Activated T-helper 1 cell treated with anti-CD3 and anti-CD28 coated beads, Interleukin-12 subunit alpha, Interleukin-12 subunit beta, Interleukin-2, Interleukin-4 antibody, amounts not matched to agents 30 ng/mL and 10 ng/mL and 1 ng/mL, durations not matched to agents 14 hours and 24 hours and 36 hours (primary cell): ENCODE results near the gene CSTPP1. TPM values are rescaled to one million over a fixed set of nuclear protein-coding genes. Genes with fewer than 3 reads are reported as not detected.

Source experiments
- DNase-seq: peaks from one replicate; pipeline ENCODE4 v3.0.0; 2021; ENCODE audit warnings: low spot score
- H3K27ac Mint-ChIP-seq: one replicate; pipeline ENCODE4 v1.8.0; 2021; ENCODE audit warnings: mild to moderate bottlenecking, mixed read lengths
- H3K27me3 Mint-ChIP-seq: one replicate; pipeline ENCODE4 v1.8.0; 2022; ENCODE audit warnings: mild to moderate bottlenecking, moderate library complexity, mixed read lengths; ENCODE audit not compliant: insufficient read depth
- H3K36me3 Mint-ChIP-seq: one replicate; pipeline ENCODE4 v1.8.0; 2021; ENCODE audit warnings: low read depth, mixed read lengths
- H3K4me1 Mint-ChIP-seq: one replicate; pipeline ENCODE4 v1.8.0; 2021; ENCODE audit warnings: low read depth, mixed read lengths
- H3K4me3 Mint-ChIP-seq: one replicate; pipeline ENCODE4 v1.8.0; 2021; ENCODE audit warnings: mild to moderate bottlenecking, moderate library complexity, mixed read lengths
- H3K9me3 Mint-ChIP-seq: one replicate; pipeline ENCODE4 v1.8.0; 2021; ENCODE audit warnings: mixed read lengths
- intact Hi-C: fragments of 100-400 bp; cut with micrococcal nuclease; formaldehyde crosslinking; loops from one replicate; pipeline ENCODE4 v1.15.1; 2024
- total RNA-seq: library from RNA; stranded (reverse); gene quantifications from 2 replicates; pipeline ENCODE4 v1.2.3, GENCODE V29; 2022

Gene CSTPP1
- total RNA-seq, 1 donor from 2014 or later = 16.7 TPM

DNA sequence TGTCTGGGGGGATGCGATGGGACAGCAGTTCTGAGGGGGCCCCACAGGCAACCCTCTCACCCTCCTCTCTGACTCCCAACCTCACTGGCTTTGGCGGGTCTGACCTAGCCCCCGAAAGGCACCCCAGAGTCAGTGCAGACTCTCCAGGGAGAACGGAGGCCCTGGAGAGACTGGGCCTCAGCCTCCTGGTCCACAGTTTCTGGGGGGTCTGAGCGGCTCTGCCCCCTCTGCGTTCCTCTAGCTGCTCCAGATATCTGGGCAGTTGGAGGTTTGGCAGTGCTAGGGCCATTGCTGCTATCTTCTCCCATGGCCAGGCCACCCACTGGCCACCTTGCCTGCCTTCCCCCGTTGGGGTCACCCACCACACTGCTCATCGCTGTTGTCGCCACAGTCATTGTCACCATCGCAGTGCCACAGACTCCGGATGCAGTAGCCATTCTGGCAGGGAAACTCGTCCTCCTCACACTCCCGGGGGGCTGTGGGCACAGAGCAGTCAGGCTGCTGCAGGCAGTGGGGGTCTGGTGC, 37.0 kb upstream of the CSTPP1 start:
- H3K9me3 Mint-ChIP-seq = no peaks in the 10 kb centered on the region

GRCh38 chr11:46900091-46900746, 36.3 kb upstream of the CSTPP1 start:
- H3K4me1 Mint-ChIP-seq = no peaks in the 10 kb centered on the region
- no peaks in the 10 kb centered on the region for H3K9me3 Mint-ChIP-seq
- no peak for DNase-seq
- H3K4me3 Mint-ChIP-seq = no peak overlapping the region
- intact Hi-C loops = no loop called here
- no peaks in the 10 kb centered on the region for H3K36me3 Mint-ChIP-seq
- no peak overlapping the region for H3K27ac Mint-ChIP-seq
- no peaks in the 10 kb centered on the region for H3K27me3 Mint-ChIP-seq

More for the DNA sequence above, 37.0 kb upstream of the CSTPP1 start:
- Mint-ChIP-seq H3K4me3 (no peak overlapping the region), H3K36me3 (no peaks in the 10 kb centered on the region), H3K27me3 (no peaks in the 10 kb centered on the region), H3K27ac (no peak overlapping the region), H3K4me1 (no peaks in the 10 kb centered on the region)
- intact Hi-C loops = no loop called here
- no peak for DNase-seq

- H3K36me3 Mint-ChIP-seq = no peaks in the 10 kb centered on the region
- H3K27ac Mint-ChIP-seq = no peak overlapping the region
- H3K4me3 Mint-ChIP-seq = no peak overlapping the region
- H3K4me1 Mint-ChIP-seq = no peaks in the 10 kb centered on the region
- intact Hi-C loops = no loop called here
- DNase-seq = no peak
- no peaks in the 10 kb centered on the region for H3K27me3 Mint-ChIP-seq
- no peaks in the 10 kb centered on the region for H3K9me3 Mint-ChIP-seq
These were observed 35.4 kb upstream of the CSTPP1 start for GRCh38 chr11:46901156-46901555.

GRCh38 chr11:46902694-46903093, 33.9 kb upstream of the CSTPP1 start:
- intact Hi-C loops = no loop called here

DNA sequence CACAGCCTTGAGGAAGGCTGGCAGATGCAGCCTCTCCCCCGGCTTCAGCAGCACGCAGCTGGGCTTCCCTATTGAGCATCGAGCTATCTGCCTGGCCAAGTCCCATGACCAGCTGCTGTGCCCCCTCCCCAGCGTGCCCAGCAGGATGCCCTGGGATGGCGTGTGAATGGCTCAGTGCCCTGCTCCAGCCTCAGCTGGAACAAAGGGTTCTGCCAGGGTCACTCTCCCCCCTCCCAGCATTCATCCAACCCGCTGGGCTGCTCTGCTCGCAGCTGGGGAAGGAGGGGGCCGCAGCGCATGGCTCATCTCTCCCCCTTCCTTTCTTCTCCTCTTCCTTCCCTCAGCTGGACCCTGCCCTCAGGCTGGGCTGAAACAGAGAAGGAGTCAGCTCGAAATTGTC, 32.7 kb upstream of the CSTPP1 start:
- Mint-ChIP-seq H3K36me3 (no peaks in the 10 kb centered on the region), H3K27ac (no peak overlapping the region), H3K4me1 (no peaks in the 10 kb centered on the region), H3K9me3 (no peaks in the 10 kb centered on the region), H3K4me3 (no peak overlapping the region), H3K27me3 (peaks cover 6% of the 10 kb centered on the region)
- intact Hi-C loops = no loop called here
- no peak for DNase-seq

More at GRCh38 chr11:46902694-46903093, 33.9 kb upstream of the CSTPP1 start:
- Mint-ChIP-seq H3K4me3 (no peak overlapping the region), H3K4me1 (no peaks in the 10 kb centered on the region), H3K27ac (no peak overlapping the region), H3K9me3 (no peaks in the 10 kb centered on the region), H3K27me3 (peaks cover 6% of the 10 kb centered on the region), H3K36me3 (no peaks in the 10 kb centered on the region)
- no peak for DNase-seq

DNA sequence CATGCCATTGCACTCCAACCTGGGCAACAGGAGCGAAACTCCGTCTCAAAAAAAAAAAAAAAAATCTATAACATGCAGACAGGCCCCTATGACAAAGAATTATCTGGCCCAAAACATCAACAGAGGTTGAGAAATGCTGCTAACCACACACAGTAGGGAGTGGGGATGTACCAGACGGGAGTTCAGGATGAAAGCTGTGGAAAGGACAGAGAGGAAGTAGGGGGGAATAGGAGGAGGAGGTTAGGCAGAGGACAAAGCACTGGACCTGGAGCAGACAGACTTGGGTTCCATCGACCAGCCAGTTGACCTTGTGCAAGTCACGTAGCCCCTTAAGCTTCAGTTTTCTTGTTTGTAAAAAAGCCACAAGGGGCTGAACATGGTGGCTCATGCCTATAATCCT, 30.8 kb upstream of the CSTPP1 start:
- H3K36me3 Mint-ChIP-seq = no peaks in the 10 kb centered on the region
- peaks cover 16% of the 10 kb centered on the region for H3K27me3 Mint-ChIP-seq

GRCh38 chr11:46906609-46907041, 29.9 kb upstream of the CSTPP1 start:
- intact Hi-C loops = no loop called here

More for the DNA sequence above, 30.8 kb upstream of the CSTPP1 start:
- intact Hi-C loops = no loop called here
- Mint-ChIP-seq H3K4me1 (no peaks in the 10 kb centered on the region), H3K27ac (no peak overlapping the region), H3K4me3 (no peak overlapping the region), H3K9me3 (no peaks in the 10 kb centered on the region)
- no peak for DNase-seq

DNA sequence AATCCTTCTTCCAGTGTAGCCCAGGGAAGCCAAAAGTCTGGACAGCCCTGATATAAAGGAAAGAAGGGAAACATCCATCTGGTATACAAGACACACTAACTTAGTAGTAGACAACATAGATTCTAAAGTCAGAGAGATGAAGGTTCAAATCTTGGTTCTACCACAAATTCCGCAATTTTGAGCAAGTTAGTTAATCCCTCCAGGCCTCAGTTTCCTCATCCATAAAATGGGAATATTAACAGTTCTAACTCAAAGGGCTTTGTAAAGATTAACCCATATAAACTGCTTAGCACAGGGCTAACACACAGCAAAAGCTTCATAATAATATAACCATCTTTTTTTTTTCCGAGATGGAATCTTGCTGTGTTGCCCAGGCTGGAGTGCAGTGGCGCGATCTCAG, 29.0 kb upstream of the CSTPP1 start:
- Mint-ChIP-seq H3K27me3 (peaks cover 30% of the 10 kb centered on the region), H3K4me3 (no peak overlapping the region), H3K9me3 (no peaks in the 10 kb centered on the region), H3K27ac (no peak overlapping the region), H3K36me3 (no peaks in the 10 kb centered on the region), H3K4me1 (no peaks in the 10 kb centered on the region)
- intact Hi-C loops = no loop called here
- no peak for DNase-seq

More at GRCh38 chr11:46906609-46907041, 29.9 kb upstream of the CSTPP1 start:
- Mint-ChIP-seq H3K4me3 (no peak overlapping the region), H3K27ac (no peak overlapping the region), H3K4me1 (no peaks in the 10 kb centered on the region), H3K9me3 (no peaks in the 10 kb centered on the region), H3K27me3 (peaks cover 22% of the 10 kb centered on the region), H3K36me3 (no peaks in the 10 kb centered on the region)
- no peak for DNase-seq

DNA sequence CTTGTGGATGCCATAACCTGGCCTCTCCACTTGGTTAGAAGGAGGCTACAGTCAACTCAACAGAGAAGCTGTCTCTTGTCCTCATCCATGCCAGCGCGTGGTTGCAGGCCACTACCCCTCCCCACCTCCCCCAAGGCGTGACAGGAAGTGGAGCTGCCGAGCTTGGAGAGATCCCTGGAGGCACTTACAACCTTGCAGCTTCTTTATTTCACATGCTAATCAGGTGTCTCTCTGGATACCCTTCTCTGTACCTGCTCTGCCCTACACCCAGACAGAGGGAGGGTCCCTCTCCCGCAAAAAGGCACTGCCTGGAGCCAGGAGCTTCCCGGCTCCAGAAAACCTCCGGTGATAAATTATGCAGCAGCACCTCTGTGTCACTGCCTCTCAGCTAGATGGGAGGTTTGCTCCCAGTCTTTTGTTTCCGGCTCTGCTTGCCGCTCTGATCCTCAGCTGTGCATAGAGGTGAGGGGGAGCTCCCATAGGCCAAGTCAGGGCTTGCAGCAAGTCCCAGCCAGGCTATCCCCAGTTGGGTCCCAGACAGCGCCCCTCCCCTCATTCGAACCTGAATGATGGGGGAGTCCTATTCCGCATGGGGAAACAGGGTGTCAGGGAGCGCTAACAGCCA, 23.9 kb upstream of the CSTPP1 start:
- H3K9me3 Mint-ChIP-seq = no peaks in the 10 kb centered on the region
- H3K4me1 Mint-ChIP-seq = peaks cover 9% of the 10 kb centered on the region
- intact Hi-C loops = no loop called here
- no peak overlapping the region for H3K27ac Mint-ChIP-seq
- no peak for DNase-seq
- H3K27me3 Mint-ChIP-seq = peaks cover 72% of the 10 kb centered on the region
- H3K36me3 Mint-ChIP-seq = no peaks in the 10 kb centered on the region
- no peak overlapping the region for H3K4me3 Mint-ChIP-seq

DNA sequence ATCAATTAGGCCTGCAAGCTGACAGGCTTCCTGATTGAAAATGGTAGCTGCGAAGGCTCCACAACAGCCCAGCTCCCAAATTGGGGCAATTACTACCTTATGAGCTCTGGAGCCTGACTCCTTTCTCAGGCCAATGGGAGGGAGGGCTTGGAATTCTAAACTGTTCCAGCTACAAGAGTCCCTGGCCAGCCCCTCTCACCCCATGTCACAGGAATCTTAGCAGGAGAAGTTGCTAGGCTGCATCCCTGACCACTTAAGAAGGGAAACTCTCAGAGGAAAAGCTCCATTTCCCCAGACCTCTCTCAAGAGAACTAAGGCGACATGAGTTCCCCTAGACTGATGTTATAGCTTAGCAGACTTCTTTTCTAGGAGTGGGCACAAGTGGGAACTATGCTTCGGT, 23.1 kb upstream of the CSTPP1 start:
- Mint-ChIP-seq H3K27me3 (peaks cover 75% of the 10 kb centered on the region), H3K4me3 (no peak overlapping the region), H3K9me3 (no peaks in the 10 kb centered on the region), H3K36me3 (no peaks in the 10 kb centered on the region), H3K27ac (no peak overlapping the region), H3K4me1 (peaks cover 9% of the 10 kb centered on the region)
- DNase-seq = no peak
- intact Hi-C loops = no loop called here

GRCh38 chr11:46914363-46914762, 22.2 kb upstream of the CSTPP1 start:
- H3K36me3 Mint-ChIP-seq = no peaks in the 10 kb centered on the region

DNA sequence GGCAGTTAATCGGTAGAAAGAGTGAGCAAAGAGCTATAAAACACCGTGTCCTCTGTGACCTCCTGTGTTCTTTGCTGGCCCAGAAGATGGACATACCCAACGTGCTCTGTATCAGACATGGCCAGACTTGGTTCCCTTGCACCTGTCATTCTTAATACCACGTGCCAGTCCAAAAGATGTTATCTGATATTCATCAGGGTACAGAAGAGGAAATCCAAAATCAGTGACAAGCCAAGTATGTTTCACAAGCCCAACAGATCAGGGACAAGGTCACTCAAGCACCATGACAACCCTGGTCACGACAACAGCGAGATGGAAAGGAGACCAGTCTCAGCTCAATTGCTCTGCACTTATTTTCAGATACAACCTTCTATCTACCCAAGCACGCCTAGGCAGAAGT, 21.7 kb upstream of the CSTPP1 start:
- DNase-seq = no peak
- H3K27me3 Mint-ChIP-seq = peaks cover 84% of the 10 kb centered on the region
- H3K9me3 Mint-ChIP-seq = no peaks in the 10 kb centered on the region
- peaks cover 2% of the 10 kb centered on the region for H3K36me3 Mint-ChIP-seq
- no peak overlapping the region for H3K4me3 Mint-ChIP-seq
- intact Hi-C loops = no loop called here
- no peak overlapping the region for H3K27ac Mint-ChIP-seq
- peaks cover 21% of the 10 kb centered on the region for H3K4me1 Mint-ChIP-seq

More at GRCh38 chr11:46914363-46914762, 22.2 kb upstream of the CSTPP1 start:
- no peak overlapping the region for H3K4me3 Mint-ChIP-seq
- peaks cover 83% of the 10 kb centered on the region for H3K27me3 Mint-ChIP-seq
- no peaks in the 10 kb centered on the region for H3K9me3 Mint-ChIP-seq
- H3K27ac Mint-ChIP-seq = no peak overlapping the region
- H3K4me1 Mint-ChIP-seq = peaks cover 16% of the 10 kb centered on the region
- no peak for DNase-seq
- intact Hi-C loops = no loop called here

GRCh38 chr11:46916286-46917108, 20.1 kb upstream of the CSTPP1 start:
- no peaks in the 10 kb centered on the region for H3K9me3 Mint-ChIP-seq
- H3K4me1 Mint-ChIP-seq = peaks cover 24% of the 10 kb centered on the region
- no peak for DNase-seq
- no peak overlapping the region for H3K27ac Mint-ChIP-seq
- peaks cover 76% of the 10 kb centered on the region for H3K27me3 Mint-ChIP-seq
- peaks cover 2% of the 10 kb centered on the region for H3K36me3 Mint-ChIP-seq
- intact Hi-C loops = no loop called here
- H3K4me3 Mint-ChIP-seq = peak overlapping the region; percentile 74
